ENCODE data around the gene PHKB.
"Not testable (repeated sequence)": the region's sequence is repeated elsewhere in the genome, so short reads cannot be mapped to it uniquely, and the experiment has no call there.

Gene PHKB

GRCh38 chr16:47470810-47471209 lies 9.7 kb downstream of the PHKB start:
- FAIRE-seq, result no peak
- no peak for TF ChIP-seq CTCF (IDR thresholded peaks at IDR 0.05; ENCODE audit: insufficient read depth, missing control alignments)
- no peak for DNase-seq (ENCODE audit: insufficient read length, low spot score)

GRCh38 chr16:47473004-47473403 lies 11.9 kb downstream of the PHKB start:
- FAIRE-seq; DNase-seq (ENCODE audit: insufficient read length, low spot score): not testable (repeated sequence)

- no peak for TF ChIP-seq CTCF (IDR thresholded peaks at IDR 0.05; ENCODE audit: insufficient read depth, missing control alignments)
- DNase-seq (ENCODE audit: insufficient read length, low spot score) (no peak), FAIRE-seq (no peak)
These were observed 12.7 kb downstream of the PHKB start for GRCh38 chr16:47473792-47474191.

GRCh38 chr16:47475786-47476185 lies 14.7 kb downstream of the PHKB start:
- no peak for FAIRE-seq
- no peak for TF ChIP-seq CTCF (IDR thresholded peaks at IDR 0.05; ENCODE audit: insufficient read depth, missing control alignments)
- no peak for DNase-seq (ENCODE audit: insufficient read length, low spot score)

GRCh38 chr16:47476654-47477345 lies 15.7 kb downstream of the PHKB start:
- DNase-seq (ENCODE audit: insufficient read length, low spot score) (no peak), FAIRE-seq (no peak)
- TF ChIP-seq CTCF (IDR thresholded peaks at IDR 0.05; ENCODE audit: insufficient read depth, missing control alignments), result no peak

- no peak for FAIRE-seq
- DNase-seq (ENCODE audit: insufficient read length, low spot score), result no peak
- TF ChIP-seq CTCF (IDR thresholded peaks at IDR 0.05; ENCODE audit: insufficient read depth, missing control alignments), result no peak
These were observed 16.5 kb downstream of the PHKB start for GRCh38 chr16:47477679-47478078.

- FAIRE-seq (no peak), DNase-seq (ENCODE audit: insufficient read length, low spot score) (no peak)
- no peak for TF ChIP-seq CTCF (IDR thresholded peaks at IDR 0.05; ENCODE audit: insufficient read depth, missing control alignments)
These were observed 19.3 kb downstream of the PHKB start for GRCh38 chr16:47480410-47480809.

Measured in D721Med (cell line).